GM19328 (cell line): ENCODE results near the gene BTBD9.

ENCODE experiments used
- ATAC-seq: cut with Tn5 transposase; IDR thresholded peaks from one replicate; pipeline ENCODE4 v1.9.1; 2021; ENCODE audit warnings: mild to moderate bottlenecking, moderate library complexity; ENCODE audit not compliant: unreplicated experiment

Gene BTBD9

GRCh38 chr6:38169221-38169976 lies 470.3 kb downstream of the BTBD9 start:
- no peak for ATAC-seq

- ATAC-seq = no peak
These were observed 471.0 kb downstream of the BTBD9 start for GRCh38 chr6:38168699-38169098.

- ATAC-seq = no peak
These were observed 471.6 kb downstream of the BTBD9 start for GRCh38 chr6:38168126-38168525.

GRCh38 chr6:38167598-38167997 lies 472.1 kb downstream of the BTBD9 start:
- no peak for ATAC-seq

- no peak for ATAC-seq
These were observed 473.1 kb downstream of the BTBD9 start for GRCh38 chr6:38166411-38167240.

- ATAC-seq = no peak
These were observed 475.0 kb downstream of the BTBD9 start for GRCh38 chr6:38164671-38165108.

- ATAC-seq = no peak
These were observed 475.6 kb downstream of the BTBD9 start for GRCh38 chr6:38164131-38164481.

GRCh38 chr6:38163186-38164130 lies 476.3 kb downstream of the BTBD9 start:
- no peak for ATAC-seq

GRCh38 chr6:38162493-38163185 lies 477.1 kb downstream of the BTBD9 start:
- ATAC-seq = no peak

GRCh38 chr6:38161754-38162492 lies 477.8 kb downstream of the BTBD9 start:
- ATAC-seq = no peak

GRCh38 chr6:38161331-38161730 lies 478.4 kb downstream of the BTBD9 start:
- no peak for ATAC-seq

- no peak for ATAC-seq
These were observed 478.9 kb downstream of the BTBD9 start for GRCh38 chr6:38160831-38161230.

- no peak for ATAC-seq
These were observed 480.1 kb downstream of the BTBD9 start for GRCh38 chr6:38159596-38159995.

GRCh38 chr6:38158762-38159350 lies 480.9 kb downstream of the BTBD9 start:
- no peak for ATAC-seq

GRCh38 chr6:38157905-38158304 lies 481.8 kb downstream of the BTBD9 start:
- ATAC-seq = no peak

- ATAC-seq = no peak
These were observed 482.7 kb downstream of the BTBD9 start for GRCh38 chr6:38156818-38157565.

- ATAC-seq = no peak
These were observed 484.0 kb downstream of the BTBD9 start for GRCh38 chr6:38155621-38156204.

GRCh38 chr6:38155144-38155543 lies 484.6 kb downstream of the BTBD9 start:
- ATAC-seq = no peak
